ENCODE measurements around the gene PLEK2. TPM values are rescaled to one million over a fixed set of nuclear protein-coding genes. Genes with fewer than 3 reads are reported as not detected.

PLEK2 gene
- total RNA-seq, 1 donor from 2014 or later: 14.0 TPM

GRCh38 chr14:67397536-67397935, 14.4 kb downstream of the PLEK2 start:
- DNase-seq: no peak

- no peak for DNase-seq
Observed at GRCh38 chr14:67396381-67396970, 15.5 kb downstream of the PLEK2 start.

DNA sequence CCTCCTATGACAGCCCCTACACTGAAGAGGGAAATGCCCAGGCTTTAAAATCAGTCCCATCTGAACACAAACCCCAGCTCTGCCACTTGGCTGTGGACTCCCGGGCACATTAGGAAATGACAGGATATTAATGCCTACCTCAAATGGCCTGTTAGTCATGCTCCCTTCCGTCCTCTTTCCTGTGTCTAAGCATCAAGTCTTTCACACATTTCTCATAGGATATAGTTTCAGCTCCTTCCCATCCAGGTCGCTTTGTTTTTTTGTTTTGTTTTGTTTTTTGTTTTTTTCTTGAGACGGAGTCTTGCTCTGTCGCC, 16.1 kb downstream of the PLEK2 start:
- DNase-seq: no peak

DNA sequence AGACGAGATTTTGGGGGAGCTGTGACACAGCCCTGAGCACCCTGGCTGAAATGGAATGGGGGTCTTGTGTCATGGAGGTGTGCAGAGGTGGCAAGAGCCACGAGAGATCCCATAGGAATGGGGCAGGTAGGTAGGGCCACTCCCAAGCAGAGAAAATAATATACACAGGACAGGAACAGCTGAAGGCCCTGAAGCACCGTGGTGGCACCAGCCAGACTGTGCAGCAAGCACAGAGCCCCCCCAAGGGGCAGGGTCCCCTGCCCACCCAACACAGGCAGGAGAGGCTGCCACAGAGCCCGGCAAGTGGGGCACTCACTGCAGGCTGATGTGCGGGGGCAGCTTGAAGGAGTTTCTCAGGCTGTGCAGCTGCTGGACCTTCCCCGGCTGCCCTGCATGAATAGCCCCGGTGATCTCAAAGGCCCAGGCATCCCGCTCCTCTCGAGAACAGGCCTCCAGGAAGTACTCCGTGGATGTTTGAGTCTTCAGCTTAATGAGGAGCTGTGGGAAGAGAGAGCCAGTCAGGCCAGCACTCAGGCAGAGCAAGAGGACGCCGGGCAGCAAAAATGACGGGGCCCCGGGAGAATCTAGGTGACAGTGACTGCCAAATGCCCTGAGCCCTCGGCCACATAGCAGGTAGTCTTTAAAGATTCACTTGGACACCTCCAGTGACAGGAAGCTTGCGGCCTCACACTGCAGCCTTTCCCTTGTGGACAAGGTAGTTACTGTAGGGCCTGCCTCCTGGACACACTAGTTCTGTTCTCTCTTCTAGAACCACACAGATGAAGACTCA, 16.7 kb downstream of the PLEK2 start:
- DNase-seq: no peak

DNA sequence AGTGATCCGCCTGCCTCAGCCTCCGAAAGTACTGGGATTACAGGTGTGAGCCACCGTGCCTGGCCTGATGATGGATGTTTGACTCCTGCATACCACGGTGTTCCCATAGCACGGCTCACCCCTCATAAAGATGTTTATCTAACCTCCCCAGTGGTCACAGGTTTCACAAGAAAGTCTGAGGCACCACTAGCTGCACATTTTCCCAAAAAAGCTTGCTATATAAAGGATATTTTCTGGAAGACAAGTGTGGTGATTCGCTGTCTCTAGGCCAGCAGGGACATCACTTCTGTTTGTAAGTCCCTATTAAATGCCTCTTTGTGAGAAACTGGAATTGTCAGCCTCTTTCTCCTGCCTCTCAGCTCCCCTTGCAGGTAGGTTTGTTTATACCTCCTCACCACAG, 18.3 kb downstream of the PLEK2 start:
- DNase-seq: no peak

- no peak for DNase-seq
Observed at GRCh38 chr14:67392800-67393199, 19.2 kb downstream of the PLEK2 start.

DNA sequence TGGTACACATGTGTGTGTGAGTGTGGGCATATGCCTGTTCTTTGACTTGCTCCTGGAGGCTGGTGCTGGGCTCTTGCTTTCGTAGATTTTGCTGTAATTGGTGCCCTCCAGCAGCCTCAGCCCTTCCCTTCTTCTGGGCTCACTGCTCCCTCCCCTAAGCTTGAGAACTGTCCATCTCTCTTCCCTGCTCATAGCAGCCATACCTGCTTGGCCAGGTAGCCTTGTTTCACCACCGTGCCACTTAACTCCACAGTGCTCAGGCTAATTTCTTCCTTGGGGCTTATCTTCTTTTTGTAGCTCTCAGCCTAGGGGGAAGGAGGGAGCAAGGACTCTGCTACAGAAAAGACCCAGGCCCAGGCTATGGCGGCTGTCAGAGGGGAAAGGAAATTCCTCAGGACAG, 19.8 kb downstream of the PLEK2 start:
- no peak for DNase-seq

DNA sequence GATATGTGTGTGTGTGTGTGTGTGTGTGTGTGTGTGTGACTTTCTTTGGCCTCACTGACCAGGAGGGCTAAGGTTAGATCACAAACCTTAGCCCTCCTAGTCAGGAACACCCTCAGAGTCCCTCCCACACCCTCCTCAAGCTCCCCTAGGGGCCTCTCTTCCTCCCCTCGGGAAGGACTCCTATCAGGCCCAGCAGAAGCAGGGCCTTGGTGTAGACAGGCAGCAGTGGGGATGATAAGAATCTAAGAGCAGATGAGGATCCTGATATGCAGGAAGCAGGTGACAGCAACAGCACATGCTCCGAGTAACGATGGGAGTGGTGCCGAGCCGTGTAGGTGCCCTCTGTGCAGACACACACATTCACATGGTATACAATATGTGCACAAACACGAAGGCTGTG, 20.7 kb downstream of the PLEK2 start:
- DNase-seq: no peak

DNA sequence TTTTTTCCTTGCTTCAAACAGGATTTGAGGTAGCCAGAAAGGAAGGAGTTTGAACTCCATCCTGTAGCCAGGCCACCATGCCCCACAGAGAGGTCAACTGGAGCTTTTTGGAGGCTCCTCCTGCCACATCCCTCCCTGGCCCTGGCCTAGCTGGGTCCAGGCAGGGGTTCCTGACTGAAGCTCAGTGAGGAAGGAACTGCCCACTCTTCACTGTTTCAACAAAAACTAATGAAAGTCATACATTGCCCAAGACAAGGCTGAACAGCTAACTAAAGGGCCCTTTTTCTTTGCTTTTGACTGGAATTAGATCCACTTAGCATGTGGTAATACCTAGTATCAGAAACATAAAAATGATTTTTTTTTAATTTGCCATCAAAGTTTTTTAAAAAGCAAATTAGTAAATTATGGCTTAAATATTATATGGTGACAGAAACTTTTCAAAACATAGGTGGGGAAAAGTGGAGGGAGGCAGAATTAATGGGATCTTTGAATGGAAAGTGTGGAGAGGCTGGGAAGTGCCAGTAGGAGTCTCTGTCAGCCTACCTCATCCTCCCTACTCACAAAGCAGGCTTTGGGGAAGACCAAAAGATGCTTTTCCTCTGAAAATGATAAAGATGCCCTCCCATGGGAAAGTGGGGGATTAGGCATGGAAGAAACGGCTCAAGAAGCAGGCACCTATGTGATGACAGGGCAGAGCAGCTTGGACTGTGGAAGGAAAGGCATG, 22.0 kb downstream of the PLEK2 start:
- DNase-seq: no peak

- no peak for DNase-seq
Observed at GRCh38 chr14:67389275-67389674, 22.7 kb downstream of the PLEK2 start.

DNA sequence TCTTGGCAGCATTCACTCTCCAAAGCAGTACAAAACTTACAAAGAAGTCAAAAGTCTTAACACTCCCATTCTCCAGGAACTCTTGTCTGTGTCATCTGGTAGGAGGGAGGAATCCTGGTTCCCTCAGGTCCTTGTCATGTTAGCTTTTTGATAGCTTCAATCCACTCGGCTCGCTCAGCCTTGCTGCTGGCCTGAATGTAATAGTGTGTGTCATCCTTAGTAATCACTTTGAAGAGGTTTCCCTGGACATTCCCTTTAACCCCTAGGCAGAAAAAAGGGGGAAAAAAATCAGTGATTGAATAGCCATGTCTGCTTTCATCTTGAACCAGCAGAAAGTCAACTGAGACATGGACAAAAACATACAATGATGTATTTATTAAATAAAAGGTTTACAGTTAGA, 24.8 kb downstream of the PLEK2 start:
- no peak for DNase-seq

DNA sequence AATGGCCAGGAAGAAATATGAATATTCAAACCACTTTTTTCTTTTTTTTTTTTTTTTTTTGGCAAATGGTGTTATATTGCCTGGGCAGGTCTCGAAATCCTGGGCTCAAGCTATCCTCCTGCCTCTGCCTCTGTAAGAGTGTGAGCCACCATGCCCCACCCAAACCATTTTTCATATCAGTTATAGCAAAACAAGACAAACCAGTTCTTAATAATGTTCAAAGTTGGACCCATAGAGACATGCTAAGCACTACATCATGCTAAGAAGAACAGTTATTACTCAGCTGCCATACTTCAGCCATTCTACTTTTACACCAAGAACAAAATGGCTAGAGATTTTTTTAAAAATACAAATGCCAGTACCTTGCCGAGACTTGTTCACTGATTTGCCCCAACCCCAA, 26.3 kb downstream of the PLEK2 start:
- DNase-seq: no peak

- DNase-seq: no peak
Observed at GRCh38 chr14:67385120-67385519, 26.8 kb downstream of the PLEK2 start.

- DNase-seq: no peak
Observed at GRCh38 chr14:67377916-67378315, 34.0 kb downstream of the PLEK2 start.

DNA sequence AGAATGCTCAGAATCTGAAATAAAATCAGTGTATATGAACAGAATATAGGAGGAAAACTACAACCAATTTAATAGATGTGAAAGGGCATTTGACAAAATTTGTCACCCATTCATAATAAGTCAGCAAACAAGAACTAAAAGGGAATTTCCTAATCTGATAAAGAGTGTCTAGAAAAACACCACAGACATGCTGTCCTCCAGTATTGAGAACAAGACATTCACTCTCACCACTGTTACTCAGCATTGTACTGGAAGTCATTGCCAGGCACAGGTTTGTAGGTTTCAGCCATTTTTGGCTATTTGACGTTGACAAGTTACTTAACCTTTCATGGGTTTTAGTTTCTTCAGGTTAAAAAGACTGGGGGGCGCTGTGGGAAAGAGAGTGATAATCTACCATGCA, 38.6 kb downstream of the PLEK2 start:
- no peak for DNase-seq

GRCh38 chr14:67372833-67373232, 39.1 kb downstream of the PLEK2 start:
- DNase-seq: no peak

- no peak for DNase-seq
Observed at GRCh38 chr14:67371247-67372148, 40.5 kb downstream of the PLEK2 start.

GRCh38 chr14:67370830-67371229, 41.1 kb downstream of the PLEK2 start:
- DNase-seq: no peak

DNA sequence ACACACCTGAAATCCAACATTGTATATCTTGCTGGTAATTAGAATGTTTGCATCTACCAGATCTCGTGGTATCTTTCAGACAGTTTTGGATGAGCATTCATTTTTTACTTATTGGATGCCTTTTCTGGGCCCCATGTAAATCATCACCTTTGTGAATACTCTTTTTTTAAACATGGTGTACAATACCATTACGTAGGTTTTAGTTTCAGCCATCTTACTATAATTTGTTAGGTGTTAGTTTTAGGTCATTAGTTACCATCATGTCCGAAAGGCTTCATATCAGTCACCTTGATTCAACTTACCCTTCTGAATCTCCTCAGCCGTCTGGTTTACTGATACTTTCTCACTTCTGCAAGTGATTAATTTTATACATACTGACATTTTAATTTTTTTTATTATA, 46.5 kb downstream of the PLEK2 start:
- DNase-seq: no peak

GRCh38 chr14:67360470-67361206, 51.3 kb downstream of the PLEK2 start:
- DNase-seq: no peak

DNA sequence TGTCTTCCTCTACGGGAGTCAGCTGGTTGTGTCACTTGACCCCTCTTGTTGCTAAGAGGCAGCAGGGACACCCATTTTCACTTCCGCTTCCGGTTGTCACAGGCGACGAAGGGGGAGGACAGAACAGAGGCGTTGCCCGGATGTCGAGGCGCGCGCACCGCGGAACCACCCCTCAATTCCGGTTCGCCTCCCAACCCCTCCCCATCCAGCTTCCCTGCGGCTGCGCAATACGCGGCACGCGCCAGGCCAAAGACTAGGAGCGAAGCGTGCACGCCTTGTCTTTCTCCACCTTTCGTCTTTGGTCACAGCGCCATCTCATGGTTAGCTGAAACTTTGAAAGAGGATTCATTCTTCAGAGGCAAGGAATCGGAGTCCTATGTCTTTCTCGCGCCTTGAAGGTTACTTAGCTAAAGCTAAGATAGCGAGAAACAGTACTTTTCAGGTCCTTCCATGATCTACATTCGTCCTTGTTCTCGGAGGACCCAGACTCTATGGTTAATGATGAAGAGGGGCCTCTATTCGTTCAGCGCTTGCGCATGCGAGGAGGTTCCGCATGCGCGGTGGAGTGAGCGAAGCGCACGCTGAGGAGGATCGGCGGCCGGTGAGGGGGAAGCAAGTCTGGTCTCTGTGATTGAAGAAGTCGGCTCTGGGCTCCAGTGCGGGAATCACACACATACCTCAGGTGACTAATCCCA, 52.0 kb downstream of the PLEK2 start, which contains the start of the genes ATP6V1D and EIF2S1:
Gene ATP6V1D, minus strand, starts transcription at position 30 of the 695 bp plus-strand sequence. CDS start 106 bp downstream, outside the sequence.
Gene EIF2S1, plus strand, starts transcription at position 554 of the 695 bp plus-strand sequence. CDS start 4,440 bp downstream, outside the sequence.
- DNase-seq: peak; percentile 100

Data from skin of body (tissue), 2 donors.